Measurements from ENCODE around the gene CLPSL2.

CLPSL2 gene

GRCh38 chr6:35776364-35777215 lies at the start of gene CLPSL2:
TSS of gene CLPSL2 (plus strand) at chr6:35776598. CDS start at chr6:35776619, 21 bp downstream.
- peak within 1 kb of the TSS; percentile 63 for H2AFZ ChIP-seq (ENCODE audit: low read length)
- TF ChIP-seq EZH2phosphoT487 (IDR thresholded peaks at IDR 0.05; ENCODE audit: low read length): no peak
- TF ChIP-seq CTCF (IDR thresholded peaks at IDR 0.05; ENCODE audit: low read length): no peak
- no peak for TF ChIP-seq EZH2 (optimal IDR thresholded peaks at IDR 0.05; ENCODE audit: low read depth, low read length)
- DNase-seq: no peak
- peaks cover 10% of the 10 kb centered on the region for H3K27me3 ChIP-seq (replicated peaks; ENCODE audit: insufficient read depth, low read length)
- no peaks in the 10 kb centered on the region for H4K20me1 ChIP-seq (ENCODE audit: insufficient read depth, low read length)
- peak within 1 kb of the TSS; percentile 50 for H3K4me3 ChIP-seq (ENCODE audit: low read length)
- H3K9me3 ChIP-seq (replicated peaks; ENCODE audit: insufficient read depth, low read length): no peaks in the 10 kb centered on the region
- H3K4me2 ChIP-seq (ENCODE audit: low read depth, low read length): peak within 1 kb of the TSS; percentile 81
- H3K27ac ChIP-seq (ENCODE audit: low read length): no peak within 1 kb of the TSS
- H3K4me1 ChIP-seq (ENCODE audit: low read length): no peaks in the 10 kb centered on the region
- no peak within 1 kb of the TSS for H3K9ac ChIP-seq (ENCODE audit: low read length)
- no peaks in the 10 kb centered on the region for H3K79me2 ChIP-seq (ENCODE audit: low read length)
- H3F3A ChIP-seq (ENCODE audit: insufficient read depth, low read length): no peaks in the 10 kb centered on the region
- no peaks in the 10 kb centered on the region for H3K9me2 ChIP-seq (replicated peaks; ENCODE audit: insufficient read depth, low read length)
- H3K36me3 ChIP-seq (replicated peaks; ENCODE audit: insufficient read depth, low read length): no peaks in the 10 kb centered on the region

GRCh38 chr6:35727231-35727934 lies 49.0 kb upstream of the CLPSL2 start:
- Histone ChIP-seq H4K20me1 (ENCODE audit: insufficient read depth, low read length) (no peaks in the 10 kb centered on the region), H3K9me2 (replicated peaks; ENCODE audit: insufficient read depth, low read length) (no peaks in the 10 kb centered on the region), H3K27me3 (replicated peaks; ENCODE audit: insufficient read depth, low read length) (no peaks in the 10 kb centered on the region), H3K27ac (ENCODE audit: low read length) (peak overlapping the region; percentile 83), H2AFZ (ENCODE audit: low read length) (peak overlapping the region; percentile 93), H3F3A (ENCODE audit: insufficient read depth, low read length) (peaks cover 33% of the 10 kb centered on the region), H3K79me2 (ENCODE audit: low read length) (no peaks in the 10 kb centered on the region), H3K4me2 (ENCODE audit: low read depth, low read length) (peak overlapping the region; percentile 99), H3K4me3 (ENCODE audit: low read length) (peak overlapping the region; percentile 73), H3K4me1 (ENCODE audit: low read length) (peaks cover 30% of the 10 kb centered on the region), H3K9me3 (replicated peaks; ENCODE audit: insufficient read depth, low read length) (no peaks in the 10 kb centered on the region), H3K36me3 (replicated peaks; ENCODE audit: insufficient read depth, low read length) (no peaks in the 10 kb centered on the region), H3K9ac (ENCODE audit: low read length) (peak overlapping the region; percentile 78)
- TF ChIP-seq EZH2 (optimal IDR thresholded peaks at IDR 0.05; ENCODE audit: low read depth, low read length) (no peak), CTCF (IDR thresholded peaks at IDR 0.05; ENCODE audit: low read length) (no peak), EZH2phosphoT487 (IDR thresholded peaks at IDR 0.05; ENCODE audit: low read length) (no peak)
- peak; percentile 49 for DNase-seq

- Histone ChIP-seq H3K9me3 (replicated peaks; ENCODE audit: insufficient read depth, low read length) (no peaks in the 10 kb centered on the region), H3K4me1 (ENCODE audit: low read length) (peaks cover 34% of the 10 kb centered on the region), H3K27ac (ENCODE audit: low read length) (peak overlapping the region; percentile 83), H3K79me2 (ENCODE audit: low read length) (no peaks in the 10 kb centered on the region), H2AFZ (ENCODE audit: low read length) (peak overlapping the region; percentile 93), H3K9ac (ENCODE audit: low read length) (peak overlapping the region; percentile 78), H4K20me1 (ENCODE audit: insufficient read depth, low read length) (no peaks in the 10 kb centered on the region), H3K36me3 (replicated peaks; ENCODE audit: insufficient read depth, low read length) (no peaks in the 10 kb centered on the region), H3K27me3 (replicated peaks; ENCODE audit: insufficient read depth, low read length) (no peaks in the 10 kb centered on the region), H3F3A (ENCODE audit: insufficient read depth, low read length) (peaks cover 35% of the 10 kb centered on the region), H3K9me2 (replicated peaks; ENCODE audit: insufficient read depth, low read length) (no peaks in the 10 kb centered on the region), H3K4me3 (ENCODE audit: low read length) (peak overlapping the region; percentile 73), H3K4me2 (ENCODE audit: low read depth, low read length) (peak overlapping the region; percentile 99)
- TF ChIP-seq EZH2phosphoT487 (IDR thresholded peaks at IDR 0.05; ENCODE audit: low read length): no peak
- TF ChIP-seq CTCF (IDR thresholded peaks at IDR 0.05; ENCODE audit: low read length): no peak
- no peak for TF ChIP-seq EZH2 (optimal IDR thresholded peaks at IDR 0.05; ENCODE audit: low read depth, low read length)
- DNase-seq: peak; percentile 94
These were observed 48.3 kb upstream of the CLPSL2 start for GRCh38 chr6:35727935-35728682.

All from MM.1S (cell line).